Stromal cell of bone marrow (primary cell): ENCODE measurements around the gene LONRF2.
"Not testable (repeated sequence)": the region's sequence is repeated elsewhere in the genome, so short reads cannot be mapped to it uniquely, and the experiment has no call there.

Source experiments
- DNase-seq: peaks from one replicate; pipeline ENCODE4 v3.0.0-alpha.2; 2012; ENCODE audit warnings: low read depth

LONRF2 gene

GRCh38 chr2:100321866-100322820 is at the start of gene LONRF2:
TSS of gene LONRF2 (minus strand) at chr2:100322501. CDS start at chr2:100322093, 408 bp downstream.
- DNase-seq: no peak

DNA sequence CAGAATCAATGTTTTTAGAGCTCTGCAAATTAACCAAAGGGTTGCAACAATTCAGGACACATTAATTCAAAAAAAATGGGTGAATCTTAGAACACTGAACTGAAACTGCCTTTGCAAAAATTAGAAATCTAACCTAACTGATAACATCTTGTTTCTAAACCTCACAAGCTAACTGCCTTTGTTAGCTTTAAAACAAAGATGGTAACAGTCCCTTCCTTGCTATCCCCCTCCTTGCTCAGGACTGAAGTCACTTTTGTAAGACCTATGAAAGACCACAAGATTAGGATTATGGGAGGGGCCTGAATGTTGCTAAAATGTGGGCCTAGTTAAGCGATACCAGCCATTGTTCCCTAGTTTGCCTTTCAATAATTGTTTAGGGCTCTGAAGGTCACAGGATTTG is 44.9 kb upstream of the LONRF2 start:
- DNase-seq: no peak

- peak; percentile 36 for DNase-seq
Measured at GRCh38 chr2:100365434-100365833, 43.1 kb upstream of the LONRF2 start.

- DNase-seq: not testable (repeated sequence)
Measured at GRCh38 chr2:100362269-100362668, 40.0 kb upstream of the LONRF2 start.

GRCh38 chr2:100359576-100359975 is 37.3 kb upstream of the LONRF2 start:
- no peak for DNase-seq

- DNase-seq: no peak
Measured at GRCh38 chr2:100358554-100358953, 36.3 kb upstream of the LONRF2 start.

DNA sequence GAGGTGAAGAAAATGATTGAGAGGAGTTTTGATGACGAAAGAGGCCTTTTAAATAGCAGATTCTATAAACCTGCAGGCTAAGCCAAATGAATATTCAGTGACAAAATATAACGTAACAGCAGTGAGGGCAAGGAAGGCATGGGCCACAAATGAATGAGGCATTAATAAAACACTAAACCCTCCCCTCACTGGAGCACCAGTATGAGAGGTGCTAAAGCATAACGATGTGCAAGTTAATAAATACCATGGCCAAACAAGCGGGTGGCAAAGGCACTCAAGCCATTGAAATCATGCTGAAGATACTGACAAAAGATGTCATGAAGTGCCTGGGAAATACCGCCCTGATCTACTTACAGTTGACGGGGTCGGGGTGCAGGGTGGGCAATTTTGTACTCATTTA is 30.2 kb upstream of the LONRF2 start:
- DNase-seq: no peak

GRCh38 chr2:100350661-100351185 is 28.4 kb upstream of the LONRF2 start:
- DNase-seq: no peak

DNA sequence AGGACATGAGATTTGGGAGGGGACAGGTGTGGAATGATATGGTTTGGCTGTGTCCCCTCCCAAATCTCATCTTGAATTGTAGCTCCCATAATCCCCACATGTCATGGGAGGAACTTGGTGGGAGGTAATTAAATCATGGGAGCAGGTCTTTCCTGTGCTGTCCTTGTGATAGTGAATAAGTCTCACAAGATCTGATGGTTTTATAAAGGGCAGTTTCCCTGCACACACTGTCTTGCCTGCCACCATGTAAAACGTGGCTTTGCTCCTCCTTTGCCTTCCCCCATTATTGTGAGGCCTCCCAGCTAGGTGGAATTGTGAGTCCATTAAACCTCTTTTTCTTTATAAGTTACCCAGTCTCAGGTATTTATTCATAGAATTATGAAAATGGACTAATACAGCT is 22.8 kb upstream of the LONRF2 start:
- DNase-seq: not testable (repeated sequence)

- DNase-seq: no peak
Measured at GRCh38 chr2:100344433-100344832, 22.1 kb upstream of the LONRF2 start.

DNA sequence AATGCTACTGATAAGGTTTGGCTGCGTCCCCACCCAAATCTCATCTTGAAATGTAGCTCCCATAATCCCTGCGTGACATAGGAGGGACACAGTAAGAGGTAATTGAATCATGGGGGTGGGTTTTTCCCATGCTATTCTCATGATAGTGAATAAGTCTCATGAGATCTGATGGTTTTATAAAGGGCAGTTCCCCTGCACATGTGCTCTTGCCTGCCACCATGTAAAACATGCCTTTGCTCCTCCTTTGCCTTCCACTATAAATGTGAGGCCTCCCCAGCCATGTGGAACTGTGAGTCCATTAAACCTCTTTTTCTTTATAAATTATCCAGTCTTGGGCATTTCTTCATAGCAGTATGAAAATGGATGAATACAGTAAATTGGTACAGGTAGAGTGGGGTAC is 20.2 kb upstream of the LONRF2 start:
- not testable (repeated sequence) for DNase-seq

DNA sequence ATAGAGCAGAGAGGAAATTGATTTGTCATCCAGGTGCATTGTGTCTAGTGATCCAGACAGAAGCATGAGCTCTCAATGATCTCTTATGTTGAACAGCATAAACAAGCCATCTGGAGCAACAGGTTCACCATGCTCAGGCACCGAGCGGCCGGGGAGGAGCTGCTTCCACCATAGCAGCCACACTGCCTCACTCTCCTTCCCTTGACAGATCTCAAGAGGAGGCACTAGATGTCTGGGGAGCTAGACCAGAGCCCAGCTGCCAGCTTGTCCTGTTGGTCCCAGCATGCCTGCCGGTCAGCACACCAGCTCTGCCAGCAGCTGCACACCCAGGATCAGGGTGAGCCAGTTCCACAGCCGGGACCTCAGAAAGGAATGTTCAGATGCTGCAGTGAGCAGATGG is 17.5 kb upstream of the LONRF2 start:
- no peak for DNase-seq

DNA sequence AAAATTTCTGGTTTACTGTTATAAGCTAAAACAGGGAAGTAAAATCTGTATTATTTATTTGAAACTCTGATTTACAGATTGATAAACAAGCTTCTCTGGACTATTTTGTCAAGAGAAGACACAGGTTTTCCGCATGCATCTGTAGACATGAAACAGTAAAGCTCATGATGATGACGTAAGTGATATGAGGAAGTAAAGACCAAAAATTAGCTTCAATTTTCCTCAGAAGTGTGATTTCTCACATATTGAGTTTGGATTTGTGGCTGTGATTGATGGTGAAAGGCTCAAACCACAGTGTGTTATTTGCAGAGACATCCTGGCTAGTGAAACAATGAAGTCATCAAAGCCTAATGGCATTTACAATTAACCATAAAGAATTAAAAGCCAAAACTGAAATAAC is 12.6 kb upstream of the LONRF2 start:
- DNase-seq: no peak

DNA sequence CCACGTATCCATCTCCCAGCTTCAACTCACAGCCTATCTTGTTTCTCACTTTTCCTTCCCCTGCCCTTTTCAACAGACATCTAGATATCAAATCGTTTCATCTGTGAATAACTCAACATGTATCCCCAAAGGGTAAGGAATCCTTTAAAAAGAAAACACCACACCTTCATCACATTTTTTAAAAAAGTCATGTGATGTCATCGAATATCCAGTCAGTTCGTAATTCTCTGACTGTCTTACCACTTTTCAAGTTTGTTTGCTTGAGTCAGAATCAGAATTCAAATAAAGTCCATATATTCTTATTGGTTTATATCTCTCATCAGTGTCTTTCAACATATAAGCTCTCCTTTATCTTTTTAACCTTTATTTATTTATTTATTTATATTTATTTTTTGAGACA is 5.4 kb upstream of the LONRF2 start:
- DNase-seq: no peak

GRCh38 chr2:100321179-100321865 is 979 bp downstream of the LONRF2 start:
- no peak for DNase-seq

DNA sequence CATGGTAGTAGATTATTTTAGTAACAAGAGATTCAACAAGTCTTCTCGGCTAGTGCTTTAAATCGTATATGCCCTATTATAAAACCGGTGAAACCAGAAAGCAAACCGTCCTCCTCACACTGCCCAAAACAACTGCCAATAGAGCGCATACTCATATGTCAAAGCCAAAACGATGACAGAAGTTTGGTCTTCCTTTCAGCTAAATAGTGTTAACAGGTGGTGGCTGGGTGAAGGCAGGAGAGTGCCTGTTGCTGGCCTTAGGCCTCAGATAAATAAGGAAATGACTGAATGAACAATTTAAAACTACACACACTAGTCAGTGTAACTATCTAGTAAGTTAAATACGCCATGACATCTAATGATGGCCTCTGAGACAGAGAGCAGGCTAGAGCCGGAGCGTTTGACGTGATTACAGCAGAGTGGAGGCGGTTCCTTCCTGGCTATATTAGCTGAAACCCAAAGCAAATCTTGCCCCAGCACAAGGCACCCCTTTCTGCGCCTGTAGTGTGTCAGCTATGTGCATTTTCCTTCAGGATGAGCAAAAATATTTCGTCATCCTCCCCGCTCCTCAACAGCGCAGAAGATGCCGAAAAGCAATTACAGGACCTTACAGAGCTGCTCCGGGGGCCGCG is 1.6 kb downstream of the LONRF2 start:
- no peak for DNase-seq

GRCh38 chr2:100317634-100318033 is 4.7 kb downstream of the LONRF2 start:
- DNase-seq: no peak

DNA sequence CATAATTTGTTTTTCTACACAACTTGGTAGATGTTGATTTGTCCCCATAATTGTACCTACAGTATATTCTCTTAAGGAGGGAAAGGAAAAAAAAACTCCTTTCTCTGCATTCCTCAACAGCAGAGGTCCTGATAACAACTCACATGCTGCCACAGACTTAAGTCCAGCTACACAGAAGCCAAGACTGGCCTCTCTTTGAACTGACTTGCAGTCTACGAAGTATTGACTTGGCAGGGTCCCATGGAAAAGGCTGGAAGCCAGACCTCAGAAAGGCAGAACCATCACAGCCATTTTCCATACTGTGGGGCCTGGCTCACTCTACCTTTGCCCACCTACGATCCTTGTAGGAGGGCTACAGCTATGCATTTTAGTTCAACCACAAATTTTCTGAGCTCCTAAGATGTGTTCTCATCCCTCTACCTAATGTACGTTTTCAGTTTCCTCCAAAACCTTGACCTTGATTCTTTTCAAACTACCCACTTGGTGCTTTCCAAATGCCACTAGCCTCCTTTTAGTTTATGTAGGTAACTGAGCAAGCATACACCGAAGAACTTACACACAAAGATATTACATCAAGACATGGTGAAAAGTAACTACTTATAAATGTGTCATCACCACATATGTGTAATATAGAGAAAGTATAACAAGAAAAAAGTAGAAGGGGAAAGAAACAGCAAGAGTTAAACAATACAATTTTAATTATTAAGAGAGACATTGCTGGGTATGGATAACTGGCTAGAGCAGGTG is 12.2 kb downstream of the LONRF2 start:
- DNase-seq: no peak

GRCh38 chr2:100309311-100309710 is 13.0 kb downstream of the LONRF2 start:
- no peak for DNase-seq

DNA sequence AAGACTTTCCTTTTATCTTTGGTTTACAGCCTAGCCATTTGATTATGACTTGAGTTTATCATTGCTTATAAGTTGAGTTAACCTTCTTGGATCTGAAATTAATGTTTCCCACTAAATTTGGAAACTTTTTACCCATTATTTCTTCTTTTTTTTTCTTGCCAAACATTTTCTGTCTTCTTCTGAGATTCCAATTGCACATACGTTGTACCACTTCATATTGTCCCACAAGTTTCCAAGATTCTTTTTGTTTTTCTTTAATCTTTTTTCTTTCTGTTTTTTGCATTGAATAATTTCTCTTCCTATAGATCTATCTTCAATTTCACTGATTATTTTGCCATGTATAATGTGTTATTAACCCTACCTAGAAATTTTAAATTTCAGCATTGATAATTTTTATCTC is 18.6 kb downstream of the LONRF2 start:
- DNase-seq: no peak

DNA sequence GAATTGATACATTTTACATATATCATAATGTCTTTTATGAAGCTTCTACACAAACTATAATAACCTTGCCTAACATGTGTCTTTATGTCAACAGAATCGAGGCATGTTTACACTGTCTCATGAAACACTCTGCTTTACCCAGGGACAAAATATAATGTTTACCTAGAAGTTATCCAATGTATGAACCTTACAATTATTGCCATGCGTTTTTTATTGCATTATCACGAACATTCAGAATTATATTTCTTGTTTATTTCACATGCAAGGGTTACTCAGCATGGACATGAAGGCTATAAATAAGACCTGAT is 19.8 kb downstream of the LONRF2 start:
- DNase-seq: no peak
